HEK293 (cell line): Measurements from ENCODE around the gene IFIT5.

ENCODE experiments used
- AEBP2 ChIP-seq: fragments of 450-650 bp; formaldehyde crosslinking; IDR thresholded peaks from 2 replicates; pipeline ENCODE4 v1.5.1; 2016; ENCODE audit warnings: missing biosample characterization, missing genetic modification characterization, borderline replicate concordance
- CTCF ChIP-seq: fragments of 450-650 bp; formaldehyde crosslinking; IDR thresholded peaks from 2 replicates; pipeline ENCODE4 v1.5.1; 2016; ENCODE audit warnings: missing biosample characterization, missing genetic modification characterization
- GLIS2 ChIP-seq: fragments of 450-650 bp; formaldehyde crosslinking; IDR thresholded peaks from 2 replicates; pipeline ENCODE4 v1.5.1; 2016; ENCODE audit warnings: missing biosample characterization, missing genetic modification characterization
- HOXA7 ChIP-seq: sonication (generic); formaldehyde crosslinking; IDR thresholded peaks from 2 replicates; pipeline ENCODE4 v1.8.1; 2022; ENCODE audit warnings: missing genetic modification reagents, borderline replicate concordance
- KLF16 ChIP-seq: fragments of 450-650 bp; formaldehyde crosslinking; IDR thresholded peaks from 2 replicates; pipeline ENCODE4 v1.5.1; 2017; ENCODE audit warnings: missing biosample characterization, missing genetic modification characterization
- REPIN1 ChIP-seq: fragments of 450-650 bp; formaldehyde crosslinking; IDR thresholded peaks from 2 replicates; pipeline ENCODE4 v1.5.1; 2017; ENCODE audit warnings: missing biosample characterization, missing genetic modification characterization, low read depth
- ZBTB20 ChIP-seq: fragments of 450-650 bp; formaldehyde crosslinking; IDR thresholded peaks from 2 replicates; pipeline ENCODE4 v1.5.1; 2016; ENCODE audit warnings: missing biosample characterization, missing genetic modification characterization
- ZNF184 ChIP-seq: fragments of 450-650 bp; IDR thresholded peaks from 2 replicates; pipeline ENCODE4 v1.5.1; 2018; ENCODE audit warnings: missing biosample characterization, mild to moderate bottlenecking, missing genetic modification characterization
- ZNF24 ChIP-seq: fragments of 450-650 bp; formaldehyde crosslinking; IDR thresholded peaks from 2 replicates; pipeline ENCODE4 v1.5.1; 2016; ENCODE audit warnings: missing biosample characterization, missing genetic modification characterization
- ZNF274 ChIP-seq, 2 experiments: fragments of 200-500 bp in 1 of 2; fragments of 450-650 bp in 1 of 2; sonication (Bioruptor generic) in 1 of 2; formaldehyde crosslinking in 1 of 2; IDR thresholded peaks; 2 replicates each; pipeline versions ENCODE4 v1.5.1 to v1.6.1; 2014 to 2016; ENCODE audit warnings: borderline replicate concordance in 1 of 2, inconsistent platforms in 1 of 2, low read length in 1 of 2, missing biosample characterization in 1 of 2, missing genetic modification characterization in 1 of 2
- ZNF768 ChIP-seq: fragments of 450-650 bp; formaldehyde crosslinking; IDR thresholded peaks from 2 replicates; pipeline ENCODE4 v1.5.1; 2018; ENCODE audit warnings: missing biosample characterization, mild to moderate bottlenecking, missing genetic modification characterization
- ZNF785 ChIP-seq: fragments of 450-650 bp; formaldehyde crosslinking; IDR thresholded peaks from 2 replicates; pipeline ENCODE4 v1.5.1; 2016; ENCODE audit warnings: missing biosample characterization, missing genetic modification characterization
- ZSCAN30 ChIP-seq: fragments of 450-650 bp; IDR thresholded peaks from 2 replicates; pipeline ENCODE4 v1.5.1; 2018; ENCODE audit warnings: missing biosample characterization, mild to moderate bottlenecking, missing genetic modification characterization, moderate library complexity

- TF ChIP-seq GLIS2 (tag by site-specific recombination) (no peak), ZNF184 (tag by site-specific recombination) (no peak), REPIN1 (tag by site-specific recombination) (no peak), CTCF (tag by site-specific recombination) (no peak), ZNF768 (tag by site-specific recombination) (no peak), HOXA7 (CRISPR knock-in tag) (no peak), ZNF24 (no peak), ZNF274 (IDR thresholded peaks at IDR 0.05; ENCODE audit: low read length) (no peak), ZNF274 (tag by site-specific recombination; IDR thresholded peaks at IDR 0.05; ENCODE audit: borderline replicate concordance) (no peak), KLF16 (no peak), ZBTB20 (tag by site-specific recombination) (no peak), ZSCAN30 (no peak), ZNF785 (no peak), AEBP2 (tag by site-specific recombination) (no peak)
Measured at GRCh38 chr10:89469517-89469916, 55.1 kb downstream of the IFIT5 start.
